GM12875 (cell line): ENCODE results near the gene CD180.
"Not testable (repeated sequence)": the region's sequence is repeated elsewhere in the genome, so short reads cannot be mapped to it uniquely, and the experiment has no call there.

Source experiments
- H3K4me3 ChIP-seq: one replicate; pipeline ENCODE4 v1.5.1; 2011; ENCODE audit warnings: low read depth, low read length, control low read depth
- CTCF ChIP-seq: IDR thresholded peaks from 2 replicates; pipeline ENCODE4 v1.5.1; 2011; ENCODE audit warnings: low read depth, mild to moderate bottlenecking, control low read depth, inconsistent platforms, low read length, moderate library complexity, borderline replicate concordance; ENCODE audit not compliant: insufficient read depth

Gene CD180

DNA sequence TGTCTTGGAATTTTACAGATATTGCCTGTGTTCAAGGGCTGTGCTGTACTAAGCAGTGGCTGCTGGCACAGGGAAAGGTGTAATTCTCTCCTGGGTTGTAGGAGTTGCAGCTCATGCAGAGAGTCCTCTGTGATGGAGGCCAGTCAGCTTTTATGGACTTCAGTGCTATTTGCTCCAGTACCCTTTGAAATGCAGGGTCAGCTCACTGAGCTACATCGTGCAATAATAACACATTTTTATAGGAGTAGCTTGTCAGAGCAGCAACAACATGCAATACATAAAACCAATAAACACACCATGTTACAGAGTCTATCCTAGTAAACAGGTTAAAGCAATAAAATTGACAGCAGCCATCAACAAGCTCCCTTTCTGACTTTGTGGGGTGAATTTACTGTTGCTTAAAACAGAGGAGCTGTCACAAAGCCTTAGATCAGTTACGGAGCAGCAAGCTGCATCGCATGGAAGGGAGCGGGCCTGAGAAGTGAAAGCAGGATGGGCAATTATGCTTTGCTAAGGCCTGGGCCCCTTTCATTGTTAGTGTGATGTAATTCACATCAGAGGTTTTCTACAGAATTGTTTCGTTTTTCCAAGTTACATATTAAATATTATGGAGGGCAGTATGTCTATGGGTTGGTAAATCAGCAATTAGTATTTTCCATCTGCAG lies 16.8 kb downstream of the CD180 start:
- no peak overlapping the region for H3K4me3 ChIP-seq
- TF ChIP-seq CTCF: no peak

- no peak for TF ChIP-seq CTCF
- H3K4me3 ChIP-seq: no peak overlapping the region
These were observed 17.6 kb downstream of the CD180 start for GRCh38 chr5:67178966-67179365.

GRCh38 chr5:67178085-67178484 lies 18.5 kb downstream of the CD180 start:
- TF ChIP-seq CTCF: no peak
- no peak overlapping the region for H3K4me3 ChIP-seq

DNA sequence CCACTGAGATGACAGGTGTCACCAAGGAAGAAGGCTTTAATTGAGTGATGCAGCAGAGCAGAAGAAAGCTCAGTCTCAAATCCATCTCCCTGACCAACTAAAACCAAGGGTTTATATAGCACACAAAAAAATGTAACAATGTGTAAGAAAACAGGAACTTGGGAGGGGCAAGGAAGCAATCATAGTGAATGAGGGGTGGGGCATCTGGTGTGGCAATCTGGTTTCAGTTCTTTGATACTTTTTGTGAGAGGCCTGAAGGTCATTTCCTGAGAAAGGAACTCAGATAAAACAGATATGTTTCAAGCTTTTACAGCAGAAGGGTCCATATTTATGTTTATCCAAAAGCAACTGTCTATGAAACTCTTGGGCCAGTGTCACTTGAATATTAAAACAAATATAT lies 19.7 kb downstream of the CD180 start:
- no peak for TF ChIP-seq CTCF
- no peak overlapping the region for H3K4me3 ChIP-seq

GRCh38 chr5:67173959-67174358 lies 22.6 kb downstream of the CD180 start:
- no peak for TF ChIP-seq CTCF
- no peak overlapping the region for H3K4me3 ChIP-seq

GRCh38 chr5:67173351-67173750 lies 23.2 kb downstream of the CD180 start:
- not testable (repeated sequence) for H3K4me3 ChIP-seq

DNA sequence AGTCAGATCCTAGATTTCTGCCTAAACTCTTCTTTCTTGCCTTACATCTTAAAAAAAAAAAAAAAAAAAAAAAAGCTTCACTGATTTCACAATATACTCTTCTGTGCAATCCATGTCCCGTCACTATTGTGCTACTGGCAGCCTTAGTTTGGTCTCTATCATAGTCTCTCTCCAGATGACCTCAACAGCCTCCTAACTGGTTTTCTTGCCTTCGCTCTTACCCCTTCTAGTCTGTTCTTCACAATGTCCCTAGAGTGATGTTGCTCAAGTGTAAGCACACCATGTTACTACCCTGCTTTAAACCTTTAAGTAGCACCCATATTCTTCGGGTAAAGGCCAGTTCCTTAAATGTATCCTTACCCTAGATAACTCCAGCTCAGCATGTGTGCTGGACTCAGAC lies 25.8 kb downstream of the CD180 start:
- no peak overlapping the region for H3K4me3 ChIP-seq
- TF ChIP-seq CTCF: no peak

GRCh38 chr5:67168069-67168468 lies 28.5 kb downstream of the CD180 start:
- no peak overlapping the region for H3K4me3 ChIP-seq
- TF ChIP-seq CTCF: no peak
